ENCODE data around the gene SUCLG1. TPM values are rescaled to one million over a fixed set of nuclear protein-coding genes. Genes with fewer than 3 reads are reported as not detected.

SUCLG1 gene
- total and polyA plus RNA-seq, 10 of the 15 experiments (the other 5 are each of a cell fraction or from before 2014, with no cell fraction given) = 75.4 to 197 (median 93.6) TPM

DNA sequence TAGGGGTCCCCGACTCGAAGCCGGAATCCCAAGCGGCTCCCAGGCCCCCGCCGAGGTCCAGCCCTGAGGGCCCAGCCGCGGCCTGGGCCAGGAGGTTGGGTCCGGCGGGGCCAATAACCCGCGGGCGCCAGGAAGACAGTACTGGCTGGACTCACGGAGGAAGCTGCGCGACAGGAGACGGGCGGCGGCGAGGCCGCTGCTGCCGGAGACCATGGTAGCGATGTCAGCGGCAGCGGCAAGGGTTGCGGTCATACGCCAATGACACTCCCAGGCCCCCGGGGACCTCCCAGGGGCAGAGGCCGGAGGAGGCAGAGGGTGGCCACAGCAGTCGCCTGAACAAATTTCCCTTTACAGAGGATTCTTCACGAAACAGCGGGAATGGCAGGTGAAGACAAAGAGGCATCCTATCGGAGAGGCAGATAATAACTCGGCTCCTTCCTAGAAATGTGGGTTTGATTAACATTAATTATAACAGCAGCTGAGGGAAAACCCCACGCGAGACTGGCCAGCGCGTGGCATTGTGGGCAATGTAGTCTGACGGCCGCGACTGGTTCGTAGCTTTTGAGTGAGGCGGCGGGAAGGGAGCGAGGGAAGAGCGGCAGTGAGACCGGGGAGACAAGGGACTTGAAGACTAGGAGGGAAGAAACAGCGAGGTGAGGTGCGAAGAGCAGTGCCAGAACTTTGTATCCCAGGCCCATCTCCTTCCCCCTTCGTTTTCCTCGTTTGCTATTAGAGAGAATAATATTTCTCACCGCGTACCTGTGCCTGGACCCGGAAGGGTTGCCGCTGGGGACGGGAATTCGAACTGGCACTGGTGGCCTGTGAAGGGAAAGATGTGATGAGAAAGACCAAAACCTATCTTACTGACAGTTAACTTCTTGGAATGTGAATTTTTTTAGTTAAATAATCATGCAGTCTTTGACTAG lies at the start of gene SUCLG1 (continued):
- TF ChIP-seq, protein P1, sequence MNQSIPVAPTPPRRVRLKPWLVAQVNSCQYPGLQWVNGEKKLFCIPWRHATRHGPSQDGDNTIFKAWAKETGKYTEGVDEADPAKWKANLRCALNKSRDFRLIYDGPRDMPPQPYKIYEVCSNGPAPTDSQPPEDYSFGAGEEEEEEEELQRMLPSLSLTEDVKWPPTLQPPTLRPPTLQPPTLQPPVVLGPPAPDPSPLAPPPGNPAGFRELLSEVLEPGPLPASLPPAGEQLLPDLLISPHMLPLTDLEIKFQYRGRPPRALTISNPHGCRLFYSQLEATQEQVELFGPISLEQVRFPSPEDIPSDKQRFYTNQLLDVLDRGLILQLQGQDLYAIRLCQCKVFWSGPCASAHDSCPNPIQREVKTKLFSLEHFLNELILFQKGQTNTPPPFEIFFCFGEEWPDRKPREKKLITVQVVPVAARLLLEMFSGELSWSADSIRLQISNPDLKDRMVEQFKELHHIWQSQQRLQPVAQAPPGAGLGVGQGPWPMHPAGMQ (IDR thresholded peaks at IDR 0.05; ENCODE audit: borderline replicate concordance) = peak; percentile 97
- TF ChIP-seq SIX5 (IDR thresholded peaks at IDR 0.05; ENCODE audit: low read depth, low read length, severe bottlenecking) (peak; percentile 73), BHLHE40 (IDR thresholded peaks at IDR 0.05; ENCODE audit: borderline replicate concordance in 1 of 2, low read depth in 2 of 2, low read length in 1 of 2) (peak in 1 of 2 experiments; percentile 43; a peak in 1 of 4 replicates), FOXK2 (IDR thresholded peaks at IDR 0.05) (peak; percentile 32; the same call in 1 of the 2 replicates), MTA3 (IDR thresholded peaks at IDR 0.05; ENCODE audit: borderline replicate concordance, low read length) (no peak), KDM1A (IDR thresholded peaks at IDR 0.05; ENCODE audit: borderline replicate concordance) (no peak), CREB1 (IDR thresholded peaks at IDR 0.05; ENCODE audit: low read depth) (peak; percentile 72; the same call in 1 of the 2 replicates), BACH1 (IDR thresholded peaks at IDR 0.05; ENCODE audit: borderline replicate concordance) (peak; percentile 54; the same call in 1 of the 2 replicates)
- TF ChIP-seq, protein P2, sequence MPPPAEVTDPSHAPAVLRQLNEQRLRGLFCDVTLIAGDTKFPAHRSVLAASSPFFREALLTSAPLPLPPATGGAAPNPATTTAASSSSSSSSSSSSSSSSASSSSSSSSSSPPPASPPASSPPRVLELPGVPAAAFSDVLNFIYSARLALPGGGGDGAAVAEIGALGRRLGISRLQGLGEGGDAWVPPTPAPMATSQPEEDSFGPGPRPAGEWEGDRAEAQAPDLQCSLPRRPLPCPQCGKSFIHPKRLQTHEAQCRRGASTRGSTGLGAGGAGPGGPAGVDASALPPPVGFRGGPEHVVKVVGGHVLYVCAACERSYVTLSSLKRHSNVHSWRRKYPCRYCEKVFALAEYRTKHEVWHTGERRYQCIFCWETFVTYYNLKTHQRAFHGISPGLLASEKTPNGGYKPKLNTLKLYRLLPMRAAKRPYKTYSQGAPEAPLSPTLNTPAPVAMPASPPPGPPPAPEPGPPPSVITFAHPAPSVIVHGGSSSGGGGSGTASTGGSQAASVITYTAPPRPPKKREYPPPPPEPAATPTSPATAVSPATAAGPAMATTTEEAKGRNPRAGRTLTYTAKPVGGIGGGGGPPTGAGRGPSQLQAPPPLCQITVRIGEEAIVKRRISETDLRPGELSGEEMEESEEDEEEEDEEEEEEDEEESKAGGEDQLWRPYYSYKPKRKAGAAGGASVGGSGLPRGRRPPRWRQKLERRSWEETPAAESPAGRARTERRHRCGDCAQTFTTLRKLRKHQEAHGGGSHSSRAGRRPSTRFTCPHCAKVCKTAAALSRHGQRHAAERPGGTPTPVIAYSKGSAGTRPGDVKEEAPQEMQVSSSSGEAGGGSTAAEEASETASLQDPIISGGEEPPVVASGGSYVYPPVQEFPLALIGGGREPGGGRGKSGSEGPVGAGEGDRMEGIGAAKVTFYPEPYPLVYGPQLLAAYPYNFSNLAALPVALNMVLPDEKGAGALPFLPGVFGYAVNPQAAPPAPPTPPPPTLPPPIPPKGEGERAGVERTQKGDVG (CRISPR knock-in tag; IDR thresholded peaks at IDR 0.05) = no peak
- TF ChIP-seq, protein P3, sequence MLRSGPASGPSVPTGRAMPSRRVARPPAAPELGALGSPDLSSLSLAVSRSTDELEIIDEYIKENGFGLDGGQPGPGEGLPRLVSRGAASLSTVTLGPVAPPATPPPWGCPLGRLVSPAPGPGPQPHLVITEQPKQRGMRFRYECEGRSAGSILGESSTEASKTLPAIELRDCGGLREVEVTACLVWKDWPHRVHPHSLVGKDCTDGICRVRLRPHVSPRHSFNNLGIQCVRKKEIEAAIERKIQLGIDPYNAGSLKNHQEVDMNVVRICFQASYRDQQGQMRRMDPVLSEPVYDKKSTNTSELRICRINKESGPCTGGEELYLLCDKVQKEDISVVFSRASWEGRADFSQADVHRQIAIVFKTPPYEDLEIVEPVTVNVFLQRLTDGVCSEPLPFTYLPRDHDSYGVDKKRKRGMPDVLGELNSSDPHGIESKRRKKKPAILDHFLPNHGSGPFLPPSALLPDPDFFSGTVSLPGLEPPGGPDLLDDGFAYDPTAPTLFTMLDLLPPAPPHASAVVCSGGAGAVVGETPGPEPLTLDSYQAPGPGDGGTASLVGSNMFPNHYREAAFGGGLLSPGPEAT (IDR thresholded peaks at IDR 0.05; ENCODE audit: low read depth) = peak; percentile 95

Data from GM12878 (cell line).